ENCODE measurements around the gene POU6F2. TPM values are rescaled to one million over a fixed set of nuclear protein-coding genes. Genes with fewer than 3 reads are reported as not detected.

The POU6F2 gene
- total and polyA plus RNA-seq, 4 experiments from 2014 or later, result not detected

GRCh38 chr7:39017369-39017915, 39.7 kb downstream of the POU6F2 start:
- Mint-ChIP-seq H3K4me3 (no peak overlapping the region), H3K27me3 (peaks cover 0 to 1% of the 10 kb centered on the region in 2 donors), H3K36me3 (no peaks in the 10 kb centered on the region), H3K27ac (no peak overlapping the region), H3K9me3 (peaks cover 0 to 2% (median under 1%) of the 10 kb centered on the region in 8 donors), H3K4me1 (no peaks in the 10 kb centered on the region)
- Histone ChIP-seq H3K36me3 (ENCODE audit: insufficient read depth, low read length) (no peaks in the 10 kb centered on the region), H3K4me1 (ENCODE audit: insufficient read depth, low read length) (no peaks in the 10 kb centered on the region), H3K9me3 (ENCODE audit: control insufficient read depth in 1 of 2, low read length in 2 of 2) (no peaks in the 10 kb centered on the region), H3K27ac (ENCODE audit: low read depth, low read length) (no peak overlapping the region), H3K4me3 (ENCODE audit: low read length in 2 of 2) (no peak overlapping the region), H3K27me3 (ENCODE audit: insufficient read depth, low read length) (no peaks in the 10 kb centered on the region)
- CTCF ChIA-PET (ENCODE audit: partially characterized antibody), result no interaction called here
- POLR2A ChIA-PET (ENCODE audit: partially characterized antibody), result no interaction called here
- DNase-seq, result no peak
- intact Hi-C loops (cut with micrococcal nuclease), result no loop called here

- no peak overlapping the region for H3K4me3 ChIP-seq (ENCODE audit: low read length in 2 of 2)
- H3K36me3 Mint-ChIP-seq, result no peaks in the 10 kb centered on the region
- H3K27me3 ChIP-seq (ENCODE audit: insufficient read depth, low read length), result no peaks in the 10 kb centered on the region
- ChIA-PET CTCF (ENCODE audit: partially characterized antibody) (no interaction called here), POLR2A (ENCODE audit: partially characterized antibody) (no interaction called here)
- H3K36me3 ChIP-seq (ENCODE audit: insufficient read depth, low read length), result no peaks in the 10 kb centered on the region
- H3K27ac ChIP-seq (ENCODE audit: low read depth, low read length), result no peak overlapping the region
- H3K4me1 ChIP-seq (ENCODE audit: insufficient read depth, low read length), result no peaks in the 10 kb centered on the region
- H3K27me3 Mint-ChIP-seq, result no peaks in the 10 kb centered on the region
- no peak overlapping the region for H3K4me3 Mint-ChIP-seq
- no peak for DNase-seq
- H3K9me3 Mint-ChIP-seq, result peaks cover 0 to 12% (median 6%) of the 10 kb centered on the region in 8 donors
- no peaks in the 10 kb centered on the region for H3K4me1 Mint-ChIP-seq
- H3K27ac Mint-ChIP-seq, result no peak overlapping the region
- intact Hi-C loops (cut with micrococcal nuclease), result no loop called here
- H3K9me3 ChIP-seq (ENCODE audit: control insufficient read depth in 1 of 2, low read length in 2 of 2), result no peaks in the 10 kb centered on the region
Measured at GRCh38 chr7:39022796-39023195, 45.1 kb downstream of the POU6F2 start.

- ChIA-PET CTCF (ENCODE audit: partially characterized antibody) (no interaction called here), POLR2A (ENCODE audit: partially characterized antibody) (no interaction called here)
- Mint-ChIP-seq H3K27me3 (no peaks in the 10 kb centered on the region), H3K36me3 (no peaks in the 10 kb centered on the region), H3K27ac (no peak overlapping the region), H3K4me1 (no peaks in the 10 kb centered on the region), H3K4me3 (no peak overlapping the region), H3K9me3 (peaks cover 0 to 12% (median 6%) of the 10 kb centered on the region in 8 donors)
- intact Hi-C loops (cut with micrococcal nuclease), result no loop called here
- H3K36me3 ChIP-seq (ENCODE audit: insufficient read depth, low read length), result no peaks in the 10 kb centered on the region
- H3K27ac ChIP-seq (ENCODE audit: low read depth, low read length), result no peak overlapping the region
- no peak overlapping the region for H3K4me3 ChIP-seq (ENCODE audit: low read length in 2 of 2)
- DNase-seq, result no peak
- H3K9me3 ChIP-seq (ENCODE audit: control insufficient read depth in 1 of 2, low read length in 2 of 2), result no peaks in the 10 kb centered on the region
- H3K27me3 ChIP-seq (ENCODE audit: insufficient read depth, low read length), result no peaks in the 10 kb centered on the region
- no peaks in the 10 kb centered on the region for H3K4me1 ChIP-seq (ENCODE audit: insufficient read depth, low read length)
Measured at GRCh38 chr7:39027491-39027890, 49.8 kb downstream of the POU6F2 start.

- H3K27me3 ChIP-seq (ENCODE audit: insufficient read depth, low read length), result no peaks in the 10 kb centered on the region
- Mint-ChIP-seq H3K36me3 (no peaks in the 10 kb centered on the region), H3K27me3 (no peaks in the 10 kb centered on the region), H3K4me3 (no peak overlapping the region), H3K4me1 (no peaks in the 10 kb centered on the region), H3K9me3 (no peaks in the 10 kb centered on the region), H3K27ac (no peak overlapping the region)
- no peaks in the 10 kb centered on the region for H3K36me3 ChIP-seq (ENCODE audit: insufficient read depth, low read length)
- no peak overlapping the region for H3K4me3 ChIP-seq (ENCODE audit: low read length in 2 of 2)
- no peaks in the 10 kb centered on the region for H3K9me3 ChIP-seq (ENCODE audit: control insufficient read depth in 1 of 2, low read length in 2 of 2)
- DNase-seq, result no peak
- no peak overlapping the region for H3K27ac ChIP-seq (ENCODE audit: low read depth, low read length)
- no peaks in the 10 kb centered on the region for H3K4me1 ChIP-seq (ENCODE audit: insufficient read depth, low read length)
- intact Hi-C loops (cut with micrococcal nuclease), result no loop called here
- ChIA-PET CTCF (ENCODE audit: partially characterized antibody) (no interaction called here), POLR2A (ENCODE audit: partially characterized antibody) (no interaction called here)
Measured at GRCh38 chr7:39033885-39034624, 56.3 kb downstream of the POU6F2 start.

- DNase-seq, result no peak
- no peak overlapping the region for H3K4me3 Mint-ChIP-seq
- Histone ChIP-seq H3K36me3 (ENCODE audit: insufficient read depth, low read length) (no peaks in the 10 kb centered on the region), H3K27me3 (ENCODE audit: insufficient read depth, low read length) (no peaks in the 10 kb centered on the region), H3K4me3 (ENCODE audit: low read length in 2 of 2) (no peak overlapping the region), H3K27ac (ENCODE audit: low read depth, low read length) (no peak overlapping the region), H3K4me1 (ENCODE audit: insufficient read depth, low read length) (no peaks in the 10 kb centered on the region), H3K9me3 (ENCODE audit: control insufficient read depth in 1 of 2, low read length in 2 of 2) (no peaks in the 10 kb centered on the region)
- intact Hi-C loops (cut with micrococcal nuclease), result no loop called here
- no peaks in the 10 kb centered on the region for H3K36me3 Mint-ChIP-seq
- no peaks in the 10 kb centered on the region for H3K9me3 Mint-ChIP-seq
- ChIA-PET CTCF (ENCODE audit: partially characterized antibody) (no interaction called here), POLR2A (ENCODE audit: partially characterized antibody) (no interaction called here)
- no peaks in the 10 kb centered on the region for H3K27me3 Mint-ChIP-seq
- H3K27ac Mint-ChIP-seq, result no peak overlapping the region
- H3K4me1 Mint-ChIP-seq, result no peaks in the 10 kb centered on the region
Measured at GRCh38 chr7:39035156-39035555, 57.4 kb downstream of the POU6F2 start.

GRCh38 chr7:39035903-39036302, 58.2 kb downstream of the POU6F2 start:
- intact Hi-C loops (cut with micrococcal nuclease), result no loop called here
- no peak for DNase-seq
- Mint-ChIP-seq H3K4me3 (no peak overlapping the region), H3K27ac (no peak overlapping the region), H3K27me3 (no peaks in the 10 kb centered on the region), H3K36me3 (no peaks in the 10 kb centered on the region), H3K9me3 (no peaks in the 10 kb centered on the region), H3K4me1 (no peaks in the 10 kb centered on the region)
- Histone ChIP-seq H3K9me3 (ENCODE audit: control insufficient read depth in 1 of 2, low read length in 2 of 2) (no peaks in the 10 kb centered on the region), H3K4me1 (ENCODE audit: insufficient read depth, low read length) (no peaks in the 10 kb centered on the region), H3K27ac (ENCODE audit: low read depth, low read length) (no peak overlapping the region), H3K36me3 (ENCODE audit: insufficient read depth, low read length) (no peaks in the 10 kb centered on the region), H3K4me3 (ENCODE audit: low read length in 2 of 2) (no peak overlapping the region), H3K27me3 (ENCODE audit: insufficient read depth, low read length) (no peaks in the 10 kb centered on the region)
- ChIA-PET CTCF (ENCODE audit: partially characterized antibody) (no interaction called here), POLR2A (ENCODE audit: partially characterized antibody) (no interaction called here)

GRCh38 chr7:39042670-39043069, 65.0 kb downstream of the POU6F2 start:
- Mint-ChIP-seq H3K36me3 (no peaks in the 10 kb centered on the region), H3K4me3 (no peak overlapping the region), H3K4me1 (no peaks in the 10 kb centered on the region), H3K27ac (no peak overlapping the region), H3K27me3 (no peaks in the 10 kb centered on the region), H3K9me3 (no peaks in the 10 kb centered on the region)
- no peaks in the 10 kb centered on the region for H3K9me3 ChIP-seq (ENCODE audit: control insufficient read depth in 1 of 2, low read length in 2 of 2)
- H3K27me3 ChIP-seq (ENCODE audit: insufficient read depth, low read length), result no peaks in the 10 kb centered on the region
- intact Hi-C loops (cut with micrococcal nuclease), result no loop called here
- H3K4me3 ChIP-seq (ENCODE audit: low read length in 2 of 2), result no peak overlapping the region
- H3K36me3 ChIP-seq (ENCODE audit: insufficient read depth, low read length), result no peaks in the 10 kb centered on the region
- ChIA-PET POLR2A (ENCODE audit: partially characterized antibody) (no interaction called here), CTCF (ENCODE audit: partially characterized antibody) (no interaction called here)
- no peaks in the 10 kb centered on the region for H3K4me1 ChIP-seq (ENCODE audit: insufficient read depth, low read length)
- DNase-seq, result no peak
- no peak overlapping the region for H3K27ac ChIP-seq (ENCODE audit: low read depth, low read length)

Data from CD4-positive, alpha-beta memory T cell (primary cell).